ES-I3 (cell line): Measurements from ENCODE around the gene ACE.
"Not testable (repeated sequence)": the region's sequence is repeated elsewhere in the genome, so short reads cannot be mapped to it uniquely, and the experiment has no call there.

Experiments used
- H3K36me3 ChIP-seq: 2 replicates; pipeline ENCODE4 v1.6.1; 2013; ENCODE audit warnings: mild to moderate bottlenecking, low read length, control low read depth, moderate library complexity; ENCODE audit not compliant: insufficient read depth
- H3K4me1 ChIP-seq: 2 replicates; pipeline ENCODE4 v1.6.1; 2013; ENCODE audit warnings: mild to moderate bottlenecking, control low read depth, low read length; ENCODE audit not compliant: insufficient read depth
- H3K9ac ChIP-seq: 2 replicates; pipeline ENCODE4 v1.6.1; 2013; ENCODE audit warnings: low read depth, mild to moderate bottlenecking, low read length, moderate library complexity
- H3K9me3 ChIP-seq: 2 replicates; pipeline ENCODE4 v1.6.1; 2013; ENCODE audit warnings: mild to moderate bottlenecking, low read length, moderate library complexity; ENCODE audit not compliant: control insufficient read depth, insufficient read depth

The ACE gene

DNA sequence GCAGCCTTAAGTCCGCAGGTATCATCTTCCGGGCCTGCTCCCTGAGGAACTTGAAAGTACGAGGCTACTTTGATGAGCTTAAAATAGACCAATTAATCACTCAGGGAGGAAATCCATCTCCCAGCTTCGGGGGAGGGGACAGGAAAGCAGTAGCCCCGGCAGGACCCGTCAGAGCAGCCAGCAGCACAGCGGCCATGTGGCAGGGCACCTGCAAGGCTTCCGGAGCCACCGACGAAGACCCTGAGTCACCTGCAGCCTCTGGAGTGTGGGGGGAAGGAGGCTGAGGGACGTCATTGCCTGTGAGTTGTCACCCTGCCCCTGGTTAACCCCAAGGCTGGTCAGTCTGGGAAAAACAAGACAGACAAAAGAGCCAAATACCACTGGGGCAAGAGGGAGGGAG, 26.3 kb upstream of the ACE start:
- Histone ChIP-seq H3K4me1 (peaks cover 21% of the 10 kb centered on the region), H3K9ac (no peak overlapping the region)

DNA sequence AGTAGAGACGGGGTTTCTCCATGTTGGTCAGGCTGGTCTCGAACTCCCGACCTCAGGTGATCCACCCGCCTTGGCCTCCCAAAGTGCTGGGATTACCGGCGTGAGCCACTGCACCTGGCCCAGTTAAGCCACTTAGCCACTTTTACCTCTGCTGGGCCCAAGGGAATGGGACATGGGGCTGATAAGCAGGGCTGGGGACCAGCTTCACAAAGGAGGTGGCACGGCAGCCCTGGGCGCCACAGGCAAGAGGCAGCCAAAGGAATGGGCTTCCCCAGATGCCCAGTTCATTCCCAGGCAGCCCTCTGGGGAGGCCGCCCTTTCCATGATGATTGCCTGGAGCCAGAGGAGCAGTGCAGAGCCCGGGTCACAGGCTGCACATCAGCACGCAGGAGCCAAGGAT, 25.7 kb upstream of the ACE start:
- Histone ChIP-seq H3K4me1 (peaks cover 21% of the 10 kb centered on the region), H3K36me3 (no peaks in the 10 kb centered on the region), H3K9ac (no peak overlapping the region), H3K9me3 (no peaks in the 10 kb centered on the region)

More for the DNA sequence above, 26.3 kb upstream of the ACE start:
- Histone ChIP-seq H3K36me3 (no peaks in the 10 kb centered on the region), H3K9me3 (no peaks in the 10 kb centered on the region)

DNA sequence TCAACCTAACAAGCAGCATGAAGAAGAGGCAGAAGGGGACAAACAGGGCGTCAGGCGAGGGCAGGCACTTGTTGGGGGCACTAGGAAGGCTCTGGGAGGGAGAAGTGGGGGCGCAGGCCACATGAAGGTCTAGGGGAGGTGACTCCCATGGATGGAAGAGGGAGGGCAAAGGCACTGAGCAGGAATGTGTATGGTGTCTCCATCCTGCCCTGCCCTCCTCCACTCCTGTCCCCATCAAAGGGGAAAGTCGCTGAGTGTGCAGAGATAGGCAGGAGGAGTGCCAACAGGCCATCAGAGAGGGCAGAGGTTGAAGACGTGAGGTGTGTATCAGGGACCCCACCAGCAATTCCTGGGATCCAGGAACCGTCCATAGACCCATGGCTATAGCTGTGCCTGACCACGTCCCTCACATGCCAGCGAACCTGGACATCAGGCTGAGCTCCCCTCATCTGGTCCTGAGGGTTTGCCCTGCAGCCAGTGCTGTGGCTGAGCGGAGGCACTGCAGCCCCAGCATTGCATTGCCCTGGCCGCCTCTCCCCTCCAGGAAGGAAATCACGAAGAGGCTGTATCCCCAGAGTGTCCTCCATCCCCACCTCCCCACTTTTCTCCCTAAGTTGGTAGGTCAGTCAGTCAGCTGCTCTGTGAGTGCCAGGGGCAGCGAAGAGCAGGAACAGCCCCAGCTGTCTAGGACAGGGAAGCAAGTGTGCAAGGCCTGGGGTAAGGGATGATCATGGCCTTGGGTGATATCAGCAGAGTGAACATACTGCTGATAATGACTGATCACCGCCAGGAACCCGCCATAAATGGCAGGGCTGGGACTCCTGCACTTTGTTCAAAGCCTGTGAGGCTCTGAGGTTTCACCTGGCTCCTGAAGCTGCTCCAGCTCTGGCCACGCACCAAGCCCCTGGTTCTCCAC, 24.6 kb upstream of the ACE start:
- Histone ChIP-seq H3K9ac (no peak overlapping the region), H3K36me3 (no peaks in the 10 kb centered on the region), H3K4me1 (peaks cover 18% of the 10 kb centered on the region), H3K9me3 (no peaks in the 10 kb centered on the region)

DNA sequence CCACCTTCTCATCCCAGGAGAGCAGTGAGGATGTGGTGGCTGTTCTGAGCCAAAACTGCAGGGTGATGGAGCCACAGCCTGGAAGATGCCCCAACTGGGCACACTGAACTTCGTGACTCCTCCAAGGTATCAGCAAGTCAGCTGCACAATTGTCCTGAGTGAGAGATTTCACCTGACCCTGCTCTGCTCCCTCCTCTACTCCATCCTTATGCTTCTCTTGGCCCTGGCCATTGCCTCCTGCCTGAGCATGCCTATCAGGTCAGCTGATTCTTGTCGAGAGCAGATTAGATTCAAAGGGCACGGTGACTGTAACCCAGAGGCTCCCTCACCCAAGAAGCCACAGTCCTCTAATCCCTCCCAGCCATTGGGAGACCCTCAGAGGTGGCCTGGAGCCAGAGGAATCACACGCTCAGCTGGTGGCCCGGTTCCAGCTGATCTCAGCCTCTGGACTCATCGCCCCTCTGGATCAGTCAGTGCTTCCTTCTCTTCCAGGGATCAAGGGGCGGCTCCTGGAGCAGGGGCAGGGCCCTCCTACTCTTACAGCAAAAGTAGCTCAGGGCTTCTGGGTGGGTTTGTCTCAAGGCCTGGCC, 23.8 kb upstream of the ACE start:
- H3K4me1 ChIP-seq, result peaks cover 10% of the 10 kb centered on the region
- no peaks in the 10 kb centered on the region for H3K36me3 ChIP-seq
- no peaks in the 10 kb centered on the region for H3K9me3 ChIP-seq
- no peak overlapping the region for H3K9ac ChIP-seq

DNA sequence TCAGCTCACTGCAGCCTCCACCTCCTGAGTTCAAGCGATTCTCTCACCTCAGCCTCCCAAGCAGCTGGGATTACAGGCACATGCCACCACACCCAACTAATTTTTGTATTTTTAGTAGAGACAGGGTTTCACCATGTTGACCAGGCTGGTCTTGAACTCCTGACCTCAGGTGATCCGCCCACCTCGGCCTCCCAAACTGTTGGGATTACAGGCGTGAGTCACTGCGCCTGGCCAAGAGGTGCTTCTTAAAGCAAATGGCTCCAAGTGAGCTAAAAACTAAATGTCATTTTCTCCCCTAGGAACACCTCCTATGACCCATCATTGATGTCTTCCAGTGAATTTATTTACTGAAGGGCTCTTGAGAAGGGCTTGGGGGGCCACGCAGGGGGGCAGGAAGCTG, 22.5 kb upstream of the ACE start:
- H3K4me1 ChIP-seq, H3K9me3 ChIP-seq, H3K9ac ChIP-seq, H3K36me3 ChIP-seq: not testable (repeated sequence)

DNA sequence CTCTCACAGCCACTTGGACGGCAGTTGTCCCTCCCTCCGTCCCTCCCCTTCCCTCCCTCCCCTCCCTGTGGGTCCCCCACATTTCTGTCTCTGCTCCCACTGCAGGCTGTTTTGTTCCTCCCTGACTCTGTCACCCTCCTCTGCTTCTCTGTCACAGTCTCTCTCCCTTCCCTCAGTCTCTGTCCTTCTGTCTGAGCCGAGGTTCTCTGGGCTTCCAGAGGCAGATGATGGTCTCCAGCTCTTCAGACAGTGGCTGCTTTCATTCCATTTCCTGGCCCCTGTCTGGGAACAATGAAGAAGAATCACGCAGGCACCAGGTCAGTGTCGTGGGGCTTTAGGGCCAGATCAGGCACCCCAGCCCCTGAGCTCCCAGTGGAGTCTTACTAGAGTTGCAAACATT, 21.9 kb upstream of the ACE start:
- no peaks in the 10 kb centered on the region for H3K9me3 ChIP-seq
- H3K4me1 ChIP-seq, result peaks cover 7% of the 10 kb centered on the region; the same call in 1 of the 2 replicates
- no peaks in the 10 kb centered on the region for H3K36me3 ChIP-seq
- H3K9ac ChIP-seq, result no peak overlapping the region

DNA sequence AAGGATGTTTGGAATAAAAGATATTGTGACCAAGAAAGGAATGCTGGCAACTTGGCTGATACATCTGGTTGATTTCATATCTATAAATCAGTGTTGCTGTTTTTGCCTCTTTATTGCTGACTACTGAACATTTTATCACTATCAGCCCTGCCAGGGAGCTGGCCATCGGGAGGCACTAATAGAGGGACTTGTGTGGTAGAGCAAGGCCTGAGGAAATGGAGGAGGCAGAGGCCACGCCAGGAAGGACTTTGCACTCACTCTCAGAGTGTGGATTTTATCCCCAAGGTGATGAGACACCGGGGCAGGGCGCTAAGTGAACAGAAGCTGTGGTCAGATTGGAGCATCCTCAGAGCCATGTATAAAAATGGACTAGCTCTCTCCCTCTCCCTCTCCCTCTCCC, 21.4 kb upstream of the ACE start:
- H3K4me1 ChIP-seq, result peaks cover 4% of the 10 kb centered on the region; the same call in 1 of the 2 replicates
- no peaks in the 10 kb centered on the region for H3K36me3 ChIP-seq
- no peak overlapping the region for H3K9ac ChIP-seq
- H3K9me3 ChIP-seq, result no peaks in the 10 kb centered on the region

DNA sequence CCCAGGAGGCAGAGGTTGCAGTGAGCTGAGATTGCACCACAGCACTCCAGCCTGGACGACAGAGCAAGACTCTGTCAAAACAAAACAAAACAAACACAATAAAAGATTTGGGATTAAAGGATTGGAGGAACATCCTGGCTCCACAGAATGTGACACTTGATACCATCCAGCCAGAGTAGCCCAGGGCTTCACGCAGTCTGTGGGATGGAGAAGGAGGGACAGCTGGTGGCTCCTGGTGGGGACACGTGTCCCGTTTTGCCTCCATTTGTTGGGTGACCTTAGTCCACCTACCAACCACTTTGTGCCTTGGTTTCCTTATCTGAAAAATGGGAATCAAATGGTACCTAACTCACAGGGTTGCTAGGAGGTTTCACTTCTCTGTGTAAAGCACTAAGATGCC, 18.4 kb upstream of the ACE start:
- Histone ChIP-seq H3K36me3 (no peaks in the 10 kb centered on the region), H3K9me3 (no peaks in the 10 kb centered on the region), H3K9ac (no peak overlapping the region), H3K4me1 (no peaks in the 10 kb centered on the region)

DNA sequence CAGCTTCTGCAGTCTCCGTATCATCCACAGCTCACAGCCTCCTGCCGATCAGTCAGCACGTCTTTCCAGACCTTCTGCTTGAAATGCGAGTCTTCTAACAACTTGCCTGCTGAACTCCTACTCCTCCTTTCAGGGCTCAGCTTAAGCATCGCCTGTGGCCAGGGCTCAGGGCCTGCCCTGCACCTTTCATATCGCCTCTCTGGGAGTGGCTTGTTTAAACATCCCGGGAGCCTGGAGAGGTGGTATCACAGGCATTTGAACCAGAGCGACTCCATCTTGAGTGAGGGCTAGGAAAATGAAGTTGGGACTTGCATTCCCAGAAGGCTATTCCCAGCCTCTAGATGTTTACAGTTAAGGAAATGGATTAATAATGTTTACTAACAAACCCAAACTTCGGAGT, 16.8 kb upstream of the ACE start:
- Histone ChIP-seq H3K9ac (no peak overlapping the region), H3K36me3 (no peaks in the 10 kb centered on the region), H3K4me1 (no peaks in the 10 kb centered on the region), H3K9me3 (no peaks in the 10 kb centered on the region; the same call in 1 of the 2 replicates)

DNA sequence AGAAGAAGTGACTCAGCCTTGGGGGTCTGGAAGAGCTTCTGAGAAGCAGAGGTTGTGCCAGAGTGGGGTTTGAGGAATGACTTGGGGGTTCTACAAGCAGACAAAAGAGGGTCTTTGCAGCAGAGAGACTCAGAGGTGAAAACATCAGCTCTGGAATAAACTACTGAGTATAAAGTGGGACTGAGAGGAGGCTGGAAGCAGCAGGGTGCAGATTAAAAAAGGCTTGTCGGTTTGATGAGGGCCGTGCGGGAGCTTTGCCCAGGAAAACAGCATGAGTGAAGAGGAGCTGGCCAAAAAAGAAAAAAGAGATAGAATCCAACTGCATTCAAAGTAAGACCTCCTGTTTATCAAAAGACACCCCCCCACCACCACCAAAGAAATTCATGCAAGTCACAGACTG, 13.1 kb upstream of the ACE start:
- no peak overlapping the region for H3K9ac ChIP-seq
- no peaks in the 10 kb centered on the region for H3K4me1 ChIP-seq
- no peaks in the 10 kb centered on the region for H3K36me3 ChIP-seq
- H3K9me3 ChIP-seq, result no peaks in the 10 kb centered on the region; the same call in 1 of the 2 replicates

DNA sequence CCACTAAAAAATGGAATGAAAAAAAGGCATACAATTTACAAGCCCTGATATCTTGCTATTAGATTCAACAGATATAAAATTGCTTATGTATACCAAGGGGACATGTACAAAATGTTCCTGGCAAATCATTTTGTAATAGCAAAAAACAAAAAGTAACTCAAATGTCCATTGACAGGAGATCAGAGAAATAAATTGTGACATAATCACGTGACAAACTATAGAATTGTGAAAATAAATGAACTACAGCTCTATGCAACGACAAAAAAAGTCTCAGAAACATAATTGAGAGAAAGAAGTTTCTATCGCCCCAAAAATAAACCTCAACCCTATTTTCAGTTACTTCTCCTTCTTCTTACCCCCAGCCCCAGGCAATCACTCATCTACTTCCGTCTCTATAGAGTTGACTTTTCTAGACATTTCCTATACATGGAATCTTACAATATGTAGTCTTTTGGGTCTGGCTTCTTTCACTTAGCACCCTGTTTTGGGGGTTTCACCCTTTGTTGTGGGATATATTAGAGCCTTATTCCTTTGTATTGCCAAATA, 12.1 kb upstream of the ACE start:
- Histone ChIP-seq H3K9me3 (no peaks in the 10 kb centered on the region; the same call in 1 of the 2 replicates), H3K4me1 (no peaks in the 10 kb centered on the region), H3K36me3 (no peaks in the 10 kb centered on the region), H3K9ac (no peak overlapping the region)

DNA sequence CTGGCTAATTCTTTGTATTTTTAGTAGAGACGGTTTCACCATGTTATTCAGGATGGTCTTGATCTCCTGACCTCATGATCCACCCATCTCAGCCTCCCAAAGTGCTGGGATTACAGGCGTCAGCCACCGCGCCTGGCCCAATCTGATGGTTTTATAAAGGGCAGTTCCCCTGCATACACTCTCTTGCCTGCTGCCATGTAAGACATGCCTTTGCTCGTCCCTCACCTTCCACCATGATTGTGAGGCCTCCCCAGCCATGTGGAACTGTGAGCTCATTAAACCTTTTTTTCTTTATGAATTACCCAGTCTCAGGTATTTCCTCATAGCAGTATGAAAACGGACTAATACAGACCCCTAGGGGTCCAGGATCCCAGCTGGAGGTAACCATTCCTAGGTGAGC, 8.8 kb upstream of the ACE start:
- not testable (repeated sequence) for H3K9me3 ChIP-seq, H3K9ac ChIP-seq, H3K36me3 ChIP-seq, H3K4me1 ChIP-seq

DNA sequence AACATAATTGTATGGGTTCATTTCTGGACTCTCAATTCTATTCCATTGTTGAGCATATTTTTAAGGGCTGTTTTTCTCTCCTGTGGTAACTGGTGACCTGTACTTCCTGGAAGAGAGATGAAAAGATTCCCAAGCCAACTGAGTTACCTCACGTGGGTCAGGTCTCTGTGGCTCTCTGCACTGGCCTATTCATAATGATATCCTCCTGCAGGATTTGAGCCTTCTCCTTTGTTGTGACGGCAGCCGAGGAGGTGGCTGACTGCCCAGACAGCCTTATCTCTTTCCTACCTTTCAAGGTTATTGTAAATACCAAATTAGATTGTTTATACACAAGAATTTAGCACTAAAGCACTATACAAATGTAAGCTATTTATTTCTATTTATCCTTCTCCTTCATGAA, 2.7 kb upstream of the ACE start:
- no peaks in the 10 kb centered on the region for H3K9me3 ChIP-seq
- H3K9ac ChIP-seq, result no peak overlapping the region
- H3K36me3 ChIP-seq, result no peaks in the 10 kb centered on the region
- H3K4me1 ChIP-seq, result peaks cover 20% of the 10 kb centered on the region

DNA sequence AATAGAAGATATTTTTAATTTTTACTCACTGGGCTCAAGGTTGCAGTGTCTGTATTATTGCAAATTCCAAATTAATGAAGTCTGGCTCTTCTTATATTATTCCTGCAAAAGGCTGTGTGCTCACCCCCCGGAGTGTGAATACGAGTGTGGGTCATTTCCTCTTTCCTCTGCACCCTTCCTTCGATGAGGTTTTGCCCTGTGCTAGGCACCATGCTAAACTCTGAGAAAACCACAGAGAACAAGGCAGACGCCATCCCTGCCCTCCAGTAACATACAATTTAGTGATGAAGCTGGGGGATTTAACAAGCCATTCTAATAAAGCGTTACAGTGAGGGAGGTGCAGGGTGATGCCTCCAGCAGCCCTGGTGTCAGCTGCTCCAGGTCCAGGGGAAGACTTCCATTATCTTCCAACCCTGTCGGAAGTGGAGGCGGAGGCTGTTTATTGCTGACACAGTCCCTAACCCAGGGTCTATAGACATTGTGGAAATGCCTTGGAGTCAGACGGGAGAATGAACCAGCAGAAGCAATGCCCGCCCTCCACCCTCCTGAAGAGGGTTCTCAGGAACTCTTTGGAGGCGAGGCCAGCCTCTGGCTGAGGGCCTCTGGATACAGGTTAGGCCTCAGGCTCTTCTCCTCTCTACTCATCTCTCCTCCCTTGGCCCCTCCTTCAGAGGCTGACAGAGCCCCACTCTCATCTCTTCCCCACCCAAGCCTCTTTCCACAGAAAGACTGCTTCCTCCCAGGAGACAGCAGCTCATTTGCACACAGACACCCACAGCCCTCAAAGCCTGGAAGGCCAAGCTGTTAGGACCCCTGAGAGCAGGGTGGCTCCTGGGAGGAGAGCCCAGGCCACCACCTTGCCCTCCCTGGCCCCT, 2.0 kb upstream of the ACE start:
- peaks cover 20% of the 10 kb centered on the region for H3K4me1 ChIP-seq
- H3K36me3 ChIP-seq, result no peaks in the 10 kb centered on the region
- H3K9ac ChIP-seq, result no peak overlapping the region
- H3K9me3 ChIP-seq, result no peaks in the 10 kb centered on the region
